ENCODE measurements around the gene ZNF423. TPM values are rescaled to one million over a fixed set of nuclear protein-coding genes. Genes with fewer than 3 reads are reported as not detected.

The ZNF423 gene
- total RNA-seq, 1 donor from 2014 or later: 3.9 TPM

DNA sequence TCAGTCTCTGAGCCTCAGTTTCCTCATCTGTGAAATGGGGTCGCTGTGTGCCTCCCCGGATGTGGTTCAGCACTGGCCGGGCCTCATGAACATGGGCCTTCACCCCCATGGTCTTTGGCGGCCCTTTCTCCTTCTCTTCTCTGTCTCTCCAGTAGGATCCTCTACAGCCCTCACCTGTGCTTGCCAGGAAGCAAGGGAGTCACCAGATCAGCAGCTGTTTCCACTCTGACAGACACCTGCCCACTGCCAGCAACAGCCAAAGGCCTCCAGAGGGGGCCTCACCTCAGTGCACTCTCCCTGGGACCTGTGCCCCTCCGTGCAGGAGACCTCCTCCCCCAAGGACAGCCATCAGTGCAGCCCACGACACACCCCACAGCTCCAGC, 392.9 kb downstream of the ZNF423 start:
- no peak for DNase-seq (ENCODE audit: low read depth in 2 of 2)

DNA sequence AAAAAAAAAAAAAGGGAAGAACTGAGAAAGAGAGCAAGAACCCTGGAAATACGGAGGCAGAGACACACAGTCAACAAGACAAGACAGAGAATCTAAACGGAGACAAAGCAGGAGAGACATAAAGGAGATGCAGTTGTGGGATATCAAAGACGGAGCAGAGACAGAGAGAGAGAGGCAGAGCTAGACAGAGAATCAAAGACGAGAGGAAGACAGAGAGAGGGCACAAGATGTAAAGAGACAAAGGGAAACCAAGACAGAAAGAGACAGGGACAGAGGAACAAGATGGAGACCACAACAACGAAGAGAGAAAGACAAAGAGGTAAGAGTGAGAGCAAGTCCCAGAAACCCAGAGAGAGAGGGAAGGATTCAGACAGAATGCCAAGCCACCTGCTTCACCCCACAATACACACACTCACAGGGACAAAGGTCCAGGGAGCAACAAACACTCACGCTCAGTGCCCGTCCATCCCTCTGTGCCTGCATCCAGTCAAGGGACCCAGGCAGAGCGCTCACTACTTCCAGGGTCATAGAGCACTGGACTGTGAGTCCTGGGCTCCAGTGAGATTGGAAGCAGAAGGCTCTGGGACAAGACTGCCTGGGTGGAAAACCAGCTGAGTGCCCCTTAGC, 393.4 kb downstream of the ZNF423 start:
- no peak for DNase-seq (ENCODE audit: low read depth in 2 of 2)

DNA sequence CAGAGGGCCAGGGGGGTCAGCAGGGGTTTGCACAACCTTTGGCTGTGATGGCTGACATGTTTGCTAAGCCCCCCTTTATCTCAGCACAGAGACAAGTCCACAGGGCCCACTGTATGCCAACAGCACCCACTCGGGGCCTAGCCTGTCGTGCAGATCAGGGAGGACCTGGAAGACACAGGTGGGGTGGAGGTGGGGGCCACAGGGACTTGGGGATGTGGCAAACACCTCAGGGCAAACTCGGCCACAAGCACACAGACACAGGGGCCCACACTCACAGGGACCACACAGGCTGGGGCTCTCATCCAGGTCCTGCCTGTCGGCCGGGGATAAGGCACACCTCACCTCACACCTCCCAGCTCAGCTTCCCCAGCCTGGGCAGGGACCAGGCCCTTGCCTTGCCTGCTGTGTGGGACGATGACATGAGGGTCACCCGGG, 394.4 kb downstream of the ZNF423 start:
- DNase-seq (ENCODE audit: low read depth in 2 of 2): no peak

DNA sequence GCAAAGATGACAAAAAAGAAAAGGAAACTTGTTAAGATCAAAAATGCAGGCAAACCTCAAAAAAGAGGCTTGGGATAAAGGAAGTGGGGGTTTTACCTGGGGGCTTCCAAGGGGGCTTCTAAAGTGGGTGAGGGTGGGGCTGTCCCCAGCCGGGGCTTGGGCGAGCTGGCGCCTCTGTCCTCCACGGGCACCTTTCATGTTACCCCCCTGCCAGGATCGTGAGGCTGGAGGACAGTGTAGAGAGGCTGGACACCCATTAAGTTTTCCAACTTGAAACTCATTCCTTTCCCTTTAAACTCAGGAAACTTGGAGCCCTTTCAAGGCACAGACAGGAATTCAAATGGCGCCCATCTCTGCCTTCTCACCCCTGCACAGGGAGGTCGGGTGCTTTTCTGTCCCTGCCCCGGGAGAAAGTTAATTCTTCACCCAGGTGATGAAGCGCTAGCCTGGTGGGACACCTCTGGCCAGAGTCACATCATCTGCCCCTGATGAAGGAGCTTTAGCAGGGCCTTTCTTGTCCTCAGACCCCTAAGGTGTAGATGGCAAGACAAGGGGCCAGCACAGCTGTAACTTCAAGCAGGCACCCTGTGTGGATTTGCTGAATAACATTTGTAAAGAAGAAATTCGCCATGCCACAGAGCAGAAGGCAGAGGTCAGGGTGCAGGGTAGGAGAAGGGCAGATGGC, 395.0 kb downstream of the ZNF423 start:
- DNase-seq (ENCODE audit: low read depth in 2 of 2): no peak

DNA sequence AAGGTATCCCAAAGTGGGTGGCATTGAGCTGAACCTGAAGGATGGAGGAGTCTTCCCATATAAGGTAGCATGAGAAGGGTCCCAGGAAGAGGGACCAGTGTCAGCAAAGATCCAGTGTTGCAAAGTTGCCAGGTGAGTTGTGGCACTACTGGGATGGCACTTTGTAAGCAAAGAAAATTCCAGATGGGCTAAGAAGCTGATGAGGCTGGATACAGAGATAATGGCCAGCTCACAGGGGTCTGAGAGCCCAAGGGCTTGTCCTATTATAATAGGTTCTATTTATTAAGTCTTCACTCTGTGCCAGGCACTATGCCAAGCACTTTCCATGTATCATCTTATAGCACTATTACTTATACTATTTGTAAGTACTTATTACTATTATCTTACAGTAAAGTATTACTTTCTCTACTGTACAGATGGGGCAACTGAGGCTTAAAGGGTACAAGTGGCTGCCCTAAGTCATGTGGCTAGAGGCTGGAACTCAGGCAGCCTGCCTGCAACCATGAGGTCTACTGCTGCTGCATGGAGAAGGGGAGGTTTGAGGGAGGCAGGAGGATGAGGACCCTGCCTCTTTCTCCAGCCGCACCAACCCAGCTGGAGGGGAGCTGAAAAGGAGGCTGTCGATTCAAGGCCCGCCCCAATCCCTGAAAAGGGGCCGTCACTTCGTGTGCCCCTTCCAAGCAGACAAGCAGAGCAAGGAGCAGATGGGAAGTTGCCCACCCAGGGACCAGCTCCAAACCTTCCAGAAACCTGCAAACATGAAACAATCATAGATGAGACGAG, 395.8 kb downstream of the ZNF423 start:
- DNase-seq (ENCODE audit: low read depth in 2 of 2): no peak

DNA sequence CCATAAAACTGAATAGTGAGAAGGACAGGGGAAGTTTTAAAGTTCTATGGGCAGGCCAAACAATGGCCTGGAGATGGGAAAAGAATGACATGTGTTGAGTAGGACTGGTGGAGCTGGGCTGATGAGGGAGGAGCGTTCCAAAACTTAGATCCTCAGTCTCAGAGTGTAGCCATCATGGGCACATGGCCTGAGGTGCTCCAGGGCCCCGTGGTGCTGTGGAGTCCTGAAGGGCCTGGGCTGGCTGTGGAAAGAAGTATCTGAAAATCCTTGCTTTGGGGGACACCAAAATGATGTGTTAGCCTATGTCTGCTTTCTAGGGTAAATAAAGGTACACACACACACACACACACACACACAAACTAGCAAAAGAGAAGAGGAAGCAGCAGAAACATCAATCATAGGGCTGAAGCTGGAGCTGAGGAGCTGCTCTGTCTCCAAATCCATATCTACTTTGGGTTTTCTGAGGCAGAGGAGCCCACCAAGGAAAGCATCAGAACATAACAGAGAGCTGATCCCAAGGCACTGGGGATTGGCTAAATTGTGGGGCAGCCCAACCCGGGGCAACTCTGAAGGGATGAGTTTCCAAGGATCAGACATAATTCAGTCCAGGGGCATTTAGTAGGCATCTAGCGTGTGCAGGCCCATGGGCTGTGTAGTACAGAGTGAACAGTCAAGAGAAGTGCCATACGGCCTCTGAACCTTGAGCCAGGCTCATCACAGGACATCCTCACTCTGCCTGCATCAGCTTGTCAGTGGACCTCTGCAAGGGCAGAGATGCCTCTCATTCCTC, 397.1 kb downstream of the ZNF423 start:
- no peak for DNase-seq (ENCODE audit: low read depth in 2 of 2)

DNA sequence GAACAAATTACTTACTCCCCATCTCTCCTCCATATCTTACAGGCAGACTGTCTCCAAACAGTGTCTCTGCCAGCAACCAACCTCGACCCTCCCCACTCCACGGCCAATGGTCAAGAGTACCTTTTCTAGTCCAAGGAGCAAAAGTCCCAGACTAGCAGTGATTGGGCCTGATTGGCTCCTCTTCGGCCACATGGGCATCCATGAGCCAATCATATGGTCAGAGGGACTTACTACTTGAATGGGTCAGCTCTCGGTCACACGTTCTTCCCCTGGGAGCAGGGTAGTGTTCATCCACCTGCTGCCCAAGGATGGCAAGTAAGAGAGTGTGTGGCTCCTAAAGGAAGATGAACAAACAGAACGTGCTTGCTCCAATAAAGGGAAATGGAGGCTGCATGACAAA, 397.7 kb downstream of the ZNF423 start:
- DNase-seq (ENCODE audit: low read depth in 2 of 2): no peak

DNA sequence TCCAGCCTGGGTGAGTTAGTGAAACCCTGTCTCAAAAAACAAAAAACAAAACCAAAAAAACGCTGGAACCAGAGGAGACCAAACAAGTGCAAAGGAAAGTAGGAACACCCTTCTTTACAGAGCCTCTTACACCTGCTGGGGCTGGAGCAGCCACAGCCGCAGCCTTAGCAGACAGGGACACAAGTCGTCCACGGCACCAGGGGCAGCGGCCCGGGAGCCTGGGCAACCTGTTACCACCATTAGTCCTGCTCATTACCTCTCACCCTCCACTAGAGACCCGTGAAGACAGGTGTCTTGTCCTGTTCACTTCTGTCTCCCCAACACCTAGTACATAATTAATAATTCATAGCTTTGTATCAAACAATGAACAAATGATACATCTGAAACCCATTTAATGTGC, 398.7 kb downstream of the ZNF423 start:
- no peak for DNase-seq (ENCODE audit: low read depth in 2 of 2)

DNA sequence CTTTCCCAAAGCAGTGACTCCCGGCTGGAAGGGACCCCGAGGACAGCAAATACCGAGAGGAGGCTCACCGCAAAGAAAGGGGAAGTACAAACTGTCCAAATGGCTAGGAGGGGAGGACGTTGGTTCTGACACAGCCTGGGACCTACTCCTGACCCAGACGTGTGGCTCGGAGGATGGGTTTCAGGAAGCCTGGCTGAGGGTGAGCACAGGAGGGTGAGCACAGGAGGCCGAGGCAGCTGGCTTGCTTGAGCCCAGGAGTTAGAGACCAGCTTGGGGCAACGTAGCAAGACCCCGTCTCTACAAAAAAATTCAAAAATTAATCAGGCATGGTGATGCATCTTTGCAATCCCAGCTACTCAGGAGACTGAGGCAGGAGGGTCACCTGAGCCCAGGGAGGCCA, 399.1 kb downstream of the ZNF423 start:
- DNase-seq (ENCODE audit: low read depth in 2 of 2): no peak

DNA sequence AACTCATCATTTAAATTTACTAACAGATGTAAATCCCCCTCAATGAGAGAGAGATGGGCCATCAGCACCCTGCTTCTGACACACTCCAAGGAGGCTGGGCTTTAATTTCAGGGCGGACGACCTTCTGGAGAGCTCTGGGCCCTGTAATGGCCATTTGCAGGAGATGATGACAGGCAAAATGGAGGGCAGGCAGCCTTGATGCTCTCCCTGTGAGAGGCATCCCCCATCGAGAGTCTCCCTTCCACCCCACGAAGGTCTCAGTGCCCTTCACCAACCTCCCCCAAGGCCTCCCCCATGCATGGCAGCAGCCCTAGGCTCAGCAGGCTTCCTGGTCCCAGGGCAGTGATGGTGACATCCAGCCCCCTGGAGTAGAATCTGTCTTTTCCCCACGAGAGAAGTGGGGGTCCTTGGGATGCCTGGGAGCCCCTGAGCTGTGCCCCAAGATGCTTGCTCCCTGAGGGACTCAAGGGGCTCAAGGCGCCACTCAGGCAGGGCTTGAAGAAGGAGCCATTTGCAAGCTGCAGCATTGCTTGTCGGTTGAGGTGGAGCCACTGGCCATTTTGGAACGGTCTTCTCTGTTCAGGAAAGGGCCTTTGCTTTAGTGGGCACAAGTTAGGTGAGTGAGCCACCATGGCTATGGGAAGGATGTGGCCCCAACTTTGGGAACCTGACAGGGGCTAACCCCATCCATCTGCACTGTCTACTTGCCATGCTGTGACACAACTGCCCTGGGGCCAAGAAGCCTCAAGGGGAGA, 399.7 kb downstream of the ZNF423 start:
- DNase-seq (ENCODE audit: low read depth in 2 of 2): no peak

DNA sequence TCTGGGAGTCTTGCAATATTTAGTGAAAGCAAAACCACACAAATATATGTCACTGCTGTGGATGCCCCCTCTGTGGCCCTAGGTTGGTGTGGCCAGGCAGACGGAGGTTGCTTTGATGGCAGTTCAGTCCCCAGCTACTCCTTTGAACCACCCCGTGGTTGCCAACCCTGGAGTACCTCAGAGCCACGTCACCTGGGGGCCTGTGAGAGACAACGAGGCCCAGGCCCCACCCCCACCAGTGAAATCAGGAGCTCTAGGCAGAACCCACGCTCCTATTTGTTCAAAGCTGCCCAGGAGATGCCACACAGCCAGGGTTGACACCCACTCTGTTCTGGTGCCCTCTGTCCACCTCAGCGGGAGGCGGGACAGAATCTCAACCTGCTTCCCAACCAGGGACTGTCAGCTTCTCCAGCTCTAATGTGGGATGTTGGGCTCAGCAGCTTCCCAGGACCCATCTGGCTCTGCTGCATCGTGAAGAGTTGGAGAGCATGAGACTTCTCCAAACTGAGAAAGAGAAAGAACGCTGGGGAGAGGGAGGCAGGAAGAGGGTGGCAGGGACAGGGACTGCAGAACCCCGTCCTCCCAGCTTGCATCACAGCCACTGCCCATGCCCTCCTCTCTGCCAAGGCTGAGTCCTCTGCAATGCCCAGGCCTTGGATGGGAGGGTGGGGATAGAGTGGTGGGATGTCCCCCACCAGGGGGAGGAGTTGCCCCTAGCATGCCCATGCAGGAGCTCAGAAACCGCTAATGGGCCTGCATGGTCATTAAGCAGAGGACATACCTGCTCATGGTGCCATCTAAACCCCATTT, 400.5 kb downstream of the ZNF423 start:
- no peak for DNase-seq (ENCODE audit: low read depth in 2 of 2)

DNA sequence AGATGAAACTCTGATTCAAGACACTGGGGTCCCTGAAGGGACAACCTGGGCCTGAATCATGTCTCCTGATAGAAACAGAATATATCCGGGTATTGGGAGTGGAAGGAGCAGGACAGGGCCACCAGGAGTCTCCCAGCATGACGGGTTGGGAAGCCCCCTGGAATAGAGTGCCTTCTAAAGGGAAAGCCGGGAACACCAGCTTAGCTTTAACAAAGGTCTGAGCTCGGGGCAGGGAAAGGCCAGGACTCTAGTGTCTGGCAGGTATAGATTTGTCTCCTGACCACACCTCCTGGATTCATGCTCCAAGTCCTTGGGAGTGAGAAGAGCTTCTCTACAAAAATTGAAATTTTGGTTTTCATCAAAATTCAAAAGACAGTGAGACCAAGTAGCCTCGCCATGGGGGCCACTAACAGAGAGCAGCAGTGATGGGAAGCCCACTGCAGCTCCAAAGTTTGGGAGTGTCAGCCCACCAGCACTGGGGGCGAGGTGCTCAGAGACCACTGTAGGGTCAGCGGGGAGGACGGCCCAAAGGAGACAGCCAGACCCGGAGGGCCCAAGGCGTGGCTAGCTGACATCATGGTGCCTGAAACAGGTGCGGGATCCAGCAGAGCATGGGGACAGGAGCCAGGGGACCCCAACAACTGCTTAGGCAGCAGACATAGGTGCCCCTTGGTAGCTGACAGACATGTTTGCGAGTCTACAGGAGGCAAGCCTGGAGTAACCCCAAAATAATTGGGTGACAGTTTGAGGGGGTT, 401.3 kb downstream of the ZNF423 start:
- no peak for DNase-seq (ENCODE audit: low read depth in 2 of 2)

DNA sequence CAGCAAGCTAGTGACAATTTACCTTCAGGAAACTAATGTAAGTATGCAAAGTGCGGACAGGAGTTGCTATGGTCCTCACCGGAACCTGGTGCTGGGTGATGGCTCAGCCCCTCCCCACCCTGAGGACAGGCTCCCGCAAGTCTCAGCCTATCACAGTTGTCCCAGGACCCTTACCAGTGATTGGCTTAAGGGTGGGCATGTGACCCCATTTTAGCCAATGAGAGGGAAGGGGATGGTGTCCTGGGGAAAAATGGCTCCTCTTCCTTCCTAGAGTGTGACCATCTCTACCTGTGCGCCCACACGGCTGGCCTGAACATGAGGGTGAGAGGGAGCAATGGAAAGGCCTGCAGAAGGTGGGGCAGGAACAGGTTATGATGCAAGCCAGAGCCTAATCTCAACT, 401.9 kb downstream of the ZNF423 start:
- DNase-seq (ENCODE audit: low read depth in 2 of 2): no peak

DNA sequence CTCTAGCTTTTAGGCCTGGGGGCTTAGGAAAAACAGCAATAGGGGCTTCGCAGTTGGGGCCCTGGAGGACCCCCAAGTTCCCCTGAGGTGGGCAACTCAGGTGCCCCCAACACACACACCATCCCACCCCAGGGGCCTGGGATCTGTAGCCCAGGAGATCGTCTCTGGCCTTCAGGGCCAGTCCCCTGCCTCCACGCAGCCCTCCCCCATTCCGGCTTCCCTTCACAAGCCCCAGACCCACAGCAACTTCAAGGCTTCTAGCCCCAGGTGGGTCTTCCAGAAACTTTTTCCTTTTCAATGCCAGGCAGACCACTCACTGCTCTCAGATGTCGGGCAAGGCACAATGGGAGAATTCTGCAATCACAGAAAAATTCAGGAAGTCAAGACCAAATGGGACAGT, 402.9 kb downstream of the ZNF423 start:
- DNase-seq (ENCODE audit: low read depth in 2 of 2): no peak

DNA sequence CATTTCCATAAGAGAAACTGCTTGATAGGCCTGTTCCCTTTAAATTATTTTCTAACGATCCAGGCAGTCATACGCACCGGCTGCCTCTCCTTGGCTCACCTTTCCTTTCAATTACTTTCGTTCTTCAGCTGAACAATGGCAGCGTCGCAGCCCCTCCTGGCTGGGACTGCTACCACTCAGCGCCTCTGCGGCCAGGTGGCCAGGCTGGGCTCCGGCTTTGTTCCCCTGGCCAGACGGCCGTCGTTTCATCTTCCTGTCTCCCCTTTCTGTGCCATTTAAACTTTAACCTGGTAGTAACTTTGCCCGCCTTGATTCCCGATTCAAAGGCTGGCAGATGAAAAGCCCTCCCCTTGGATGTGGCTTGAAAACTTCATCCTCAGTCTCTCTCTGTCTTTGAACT, 403.3 kb downstream of the ZNF423 start:
- DNase-seq (ENCODE audit: low read depth in 2 of 2): peak; percentile 5 to 6

DNA sequence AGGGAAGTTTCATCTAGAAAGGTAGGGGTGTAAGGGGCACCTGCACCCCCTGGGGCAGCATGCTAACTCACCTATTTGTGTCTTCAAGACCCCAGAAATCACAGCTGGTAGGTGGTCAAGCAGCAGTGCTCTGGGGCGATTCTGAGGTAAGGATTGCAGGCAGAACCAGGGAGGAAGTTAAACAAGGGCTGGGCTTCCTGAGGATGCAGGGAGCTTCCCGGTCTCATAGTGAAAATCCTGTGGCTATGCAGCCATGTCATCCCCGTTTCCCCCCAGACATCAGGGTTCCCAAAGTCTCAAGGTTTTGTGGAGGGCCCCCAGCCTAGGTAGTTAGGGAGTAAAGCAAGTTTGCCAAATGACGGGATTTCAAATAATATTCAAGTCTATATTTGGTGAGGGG, 403.8 kb downstream of the ZNF423 start:
- DNase-seq (ENCODE audit: low read depth in 2 of 2): peak; percentile 2 to 21

DNA sequence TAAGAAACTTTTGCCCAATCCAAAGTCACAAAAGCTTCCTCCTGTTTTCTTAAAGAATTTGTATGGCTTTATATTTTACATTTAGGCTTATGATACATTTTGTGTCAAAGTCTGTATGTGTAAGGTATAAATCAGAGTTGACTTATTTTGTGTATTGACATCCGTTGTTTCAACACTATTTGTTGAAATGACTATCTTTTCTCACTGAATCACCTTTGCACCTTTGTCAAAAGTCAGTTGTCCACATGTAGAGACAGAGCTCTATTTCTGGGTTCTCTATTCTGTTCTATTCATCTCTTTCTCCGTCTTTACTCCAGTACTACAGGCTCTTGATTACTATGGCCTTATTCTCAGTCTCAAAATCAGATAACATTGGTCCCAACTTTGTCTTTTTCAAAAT, 409.1 kb downstream of the ZNF423 start:
- no peak for DNase-seq (ENCODE audit: low read depth in 2 of 2)

DNA sequence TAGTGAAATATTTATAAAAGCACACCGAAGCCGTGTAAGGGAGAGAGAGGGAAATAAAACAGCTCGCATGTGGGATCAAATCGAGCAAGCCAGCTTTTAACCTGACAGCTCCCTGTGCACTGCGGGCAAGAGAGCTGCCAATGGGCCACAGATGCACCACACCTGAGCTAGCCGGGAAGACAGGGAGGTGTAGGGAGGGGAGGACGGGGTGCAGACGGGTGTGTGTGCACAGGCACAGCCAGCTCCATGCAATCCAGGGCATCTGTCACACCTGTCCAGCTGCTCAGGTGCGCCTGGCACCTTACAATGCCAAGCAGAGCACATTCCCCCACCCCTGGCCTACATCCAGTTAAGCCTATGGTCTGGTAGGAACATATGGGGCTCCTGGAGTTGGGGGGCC, 412.3 kb downstream of the ZNF423 start:
- no peak for DNase-seq (ENCODE audit: low read depth in 2 of 2)

DNA sequence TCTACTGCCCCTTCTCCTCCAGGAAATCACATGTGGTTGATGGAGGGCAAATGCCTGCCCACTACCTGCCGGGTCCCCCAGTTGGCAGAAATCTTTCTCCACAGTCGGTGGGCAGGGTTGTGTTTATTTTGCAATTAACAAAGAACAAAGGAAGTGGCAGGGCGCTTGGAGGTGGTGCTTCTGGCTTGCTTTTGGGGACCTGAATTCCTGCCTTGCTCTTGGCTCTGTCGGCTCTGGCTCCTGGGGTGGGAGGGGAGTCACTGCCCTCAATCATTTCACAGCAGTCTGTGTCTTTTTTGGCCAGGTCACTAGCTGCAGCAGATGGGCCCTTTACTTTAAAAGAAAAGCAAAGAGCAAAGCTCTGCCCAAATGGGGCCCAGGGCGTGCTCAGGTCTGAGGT, 413.1 kb downstream of the ZNF423 start:
- DNase-seq (ENCODE audit: low read depth in 2 of 2): no peak

DNA sequence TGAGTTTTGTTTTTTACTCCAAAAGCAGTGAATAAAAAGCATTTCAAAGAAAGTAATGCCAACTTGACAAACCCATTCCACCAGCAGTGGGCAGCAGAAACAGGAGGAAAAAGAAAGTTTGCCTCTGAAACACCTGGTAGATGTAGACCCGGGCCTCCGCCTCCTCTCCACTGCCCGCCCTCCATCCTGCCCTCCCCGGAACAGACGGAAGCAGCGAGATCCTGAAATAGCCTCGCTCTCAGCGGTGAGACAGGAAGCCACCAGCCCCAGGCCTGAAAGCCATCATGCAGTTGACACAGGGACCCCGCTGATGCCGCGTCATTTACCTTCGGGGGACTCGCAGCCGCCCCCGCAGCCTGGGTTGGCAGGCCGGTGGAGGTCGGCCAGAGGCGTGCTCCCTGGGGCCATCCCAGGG, 414.5 kb downstream of the ZNF423 start:
- DNase-seq (ENCODE audit: low read depth in 2 of 2): peak; percentile 9 to 43
